GM19193 (cell line): ENCODE results near the gene PTPRN2.

ENCODE experiments used
- POLR2A ChIP-seq: IDR thresholded peaks from 4 replicates; pipeline ENCODE4 v1.6.1; 2011; ENCODE audit not compliant: insufficient read depth, insufficient read length; ENCODE audit errors: extremely low read depth

The PTPRN2 gene

DNA sequence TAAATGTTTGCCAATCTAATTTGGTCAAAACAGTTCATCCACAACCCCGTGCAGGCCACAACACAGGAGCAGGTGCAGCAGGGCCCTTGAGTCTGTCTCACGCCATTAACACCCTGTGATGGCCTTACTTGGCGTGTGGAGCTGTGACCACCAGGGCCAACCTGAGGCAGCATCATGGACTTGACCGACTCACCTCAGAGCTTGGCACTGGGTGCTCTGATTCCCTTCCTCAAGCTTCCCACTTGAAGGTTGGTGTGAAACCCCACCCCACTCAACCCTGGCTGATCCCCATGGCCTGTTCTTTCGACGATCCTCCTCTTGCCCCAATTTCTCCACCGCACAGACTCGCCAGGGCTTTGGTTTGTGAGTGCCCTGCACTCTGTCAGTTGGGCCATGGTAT is 623.1 kb downstream of the PTPRN2 start:
- TF ChIP-seq POLR2A = no peak

DNA sequence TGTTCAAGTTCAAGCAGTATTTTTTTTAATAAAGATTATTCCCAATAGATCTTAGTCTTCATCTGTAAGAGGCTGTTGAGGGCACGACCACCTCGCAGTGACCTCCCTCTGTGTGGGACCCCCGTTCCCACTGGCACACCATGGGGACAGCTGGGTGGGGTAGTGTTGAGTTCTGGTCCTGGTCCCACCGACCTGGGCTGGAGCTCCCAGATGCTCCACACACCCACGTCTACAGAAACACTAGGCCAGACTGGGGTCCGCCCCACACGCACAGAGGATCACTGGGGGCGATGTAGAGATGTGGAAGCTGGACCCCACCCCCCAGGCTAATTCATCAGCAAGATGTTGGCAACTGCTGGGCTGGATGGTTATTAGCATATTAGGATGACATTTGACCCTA is 623.6 kb downstream of the PTPRN2 start:
- no peak for TF ChIP-seq POLR2A

- no peak for TF ChIP-seq POLR2A
Measured at GRCh38 chr7:157963526-157963925, 624.1 kb downstream of the PTPRN2 start.

- no peak for TF ChIP-seq POLR2A
Measured at GRCh38 chr7:157962458-157963306, 624.9 kb downstream of the PTPRN2 start.

DNA sequence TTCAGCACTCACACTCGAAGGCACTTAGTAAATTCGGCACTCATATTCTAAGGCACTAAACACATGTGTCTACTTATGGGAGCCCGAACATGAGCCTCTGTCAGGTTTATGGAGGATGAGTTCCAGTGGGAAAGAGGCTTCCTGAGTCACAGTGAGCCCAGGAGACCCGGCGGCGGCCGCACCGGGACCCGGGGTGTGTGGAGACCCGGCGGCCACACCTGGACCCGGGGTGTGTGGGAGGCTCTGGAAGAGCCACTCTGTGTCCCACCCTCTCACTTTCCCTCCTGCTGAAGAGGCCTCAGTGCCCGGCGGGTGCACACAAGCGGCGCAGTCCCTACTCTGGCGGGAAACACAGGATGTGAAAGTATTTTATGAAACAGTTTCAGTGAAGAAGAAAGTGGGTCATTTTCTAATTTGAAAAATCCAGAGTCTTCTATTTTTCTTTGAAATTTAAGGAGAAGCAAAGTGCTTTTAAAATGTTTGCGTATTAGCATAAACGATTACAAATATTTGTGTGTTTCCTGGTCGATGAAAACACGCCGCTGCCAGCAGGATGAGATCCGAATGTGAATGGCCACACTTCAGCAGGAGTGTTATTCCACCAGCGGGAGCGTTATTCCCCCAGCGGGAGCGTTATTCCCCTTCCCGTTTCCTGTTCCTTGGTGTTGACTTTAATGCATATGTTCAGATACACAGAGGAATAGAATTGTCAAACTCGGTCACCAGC is 625.7 kb downstream of the PTPRN2 start:
- TF ChIP-seq POLR2A = no peak

DNA sequence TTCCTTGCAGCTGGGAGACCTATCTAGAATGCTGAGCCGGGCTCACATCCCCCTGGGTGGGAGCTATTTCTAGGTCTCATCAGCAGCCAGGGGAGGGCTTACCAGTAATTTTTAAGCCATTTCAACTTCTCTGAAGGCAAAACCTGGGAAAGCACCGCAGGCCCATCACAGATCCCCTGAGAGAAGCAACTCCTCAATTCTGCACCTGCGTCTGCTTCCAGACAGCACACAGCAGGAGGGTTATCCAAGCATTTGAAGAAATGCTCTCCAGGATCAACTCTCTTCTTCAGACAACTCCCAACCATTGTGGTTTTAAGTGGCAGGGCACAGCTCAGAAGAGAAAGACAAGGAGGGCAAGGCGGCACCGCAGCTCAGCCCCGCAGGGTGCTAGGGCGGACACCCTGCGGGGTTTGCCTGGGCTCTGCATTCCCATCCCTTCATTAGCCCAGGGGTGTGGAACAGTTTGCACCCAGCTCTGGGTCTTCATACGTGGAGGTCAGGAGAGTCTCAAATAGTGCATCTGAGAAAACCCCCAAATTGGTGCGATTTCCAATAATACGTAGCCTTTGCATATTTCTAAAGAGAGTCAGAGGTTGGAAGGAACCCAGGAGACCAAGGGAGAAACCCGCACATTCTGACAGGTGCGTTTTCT is 632.1 kb downstream of the PTPRN2 start:
- no peak for TF ChIP-seq POLR2A

GRCh38 chr7:157954901-157955300 is 632.7 kb downstream of the PTPRN2 start:
- no peak for TF ChIP-seq POLR2A

DNA sequence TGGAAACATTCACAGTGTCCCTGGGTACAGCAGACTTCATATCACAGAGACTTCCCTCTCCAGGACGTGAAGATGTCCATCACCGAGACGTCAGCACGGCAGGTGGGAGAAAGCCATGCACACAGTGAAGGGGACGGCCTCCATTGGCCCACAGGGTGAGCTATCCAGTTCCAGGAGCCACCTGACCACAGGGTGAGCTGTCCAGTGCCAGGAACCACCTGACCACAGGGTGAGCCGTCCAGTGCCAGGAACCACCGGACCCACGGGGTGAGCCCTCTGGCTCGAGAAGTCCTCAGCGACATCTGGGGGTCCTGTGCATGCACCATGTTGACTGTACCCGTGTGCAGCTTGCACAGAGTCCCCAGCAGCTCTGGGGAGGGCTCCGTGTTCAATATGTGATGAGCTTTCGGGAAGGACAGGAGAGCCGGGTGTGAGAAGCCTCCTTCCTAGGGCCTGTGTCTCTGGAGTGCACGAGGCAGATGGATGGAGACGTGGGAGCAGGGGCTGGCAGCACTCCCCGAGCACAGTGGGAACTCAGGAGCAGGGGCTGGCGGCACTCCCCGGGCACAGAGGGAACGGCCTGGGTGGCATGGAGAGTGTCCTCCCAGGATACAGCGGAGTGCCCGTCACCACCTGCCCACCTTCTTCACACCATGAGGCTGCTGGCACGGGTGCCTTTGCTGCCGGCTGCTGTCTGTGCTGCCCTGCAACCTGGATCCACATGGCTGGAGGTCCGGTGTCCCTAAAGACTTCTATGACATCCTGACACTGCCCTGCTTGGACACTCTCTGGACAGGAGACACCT is 634.6 kb downstream of the PTPRN2 start:
- TF ChIP-seq POLR2A = no peak

GRCh38 chr7:157952050-157952667 is 635.5 kb downstream of the PTPRN2 start:
- no peak for TF ChIP-seq POLR2A

- TF ChIP-seq POLR2A = no peak
Measured at GRCh38 chr7:157951300-157952049, 636.1 kb downstream of the PTPRN2 start.

GRCh38 chr7:157949711-157950110 is 637.9 kb downstream of the PTPRN2 start:
- no peak for TF ChIP-seq POLR2A

GRCh38 chr7:157947504-157947903 is 640.1 kb downstream of the PTPRN2 start:
- no peak for TF ChIP-seq POLR2A

DNA sequence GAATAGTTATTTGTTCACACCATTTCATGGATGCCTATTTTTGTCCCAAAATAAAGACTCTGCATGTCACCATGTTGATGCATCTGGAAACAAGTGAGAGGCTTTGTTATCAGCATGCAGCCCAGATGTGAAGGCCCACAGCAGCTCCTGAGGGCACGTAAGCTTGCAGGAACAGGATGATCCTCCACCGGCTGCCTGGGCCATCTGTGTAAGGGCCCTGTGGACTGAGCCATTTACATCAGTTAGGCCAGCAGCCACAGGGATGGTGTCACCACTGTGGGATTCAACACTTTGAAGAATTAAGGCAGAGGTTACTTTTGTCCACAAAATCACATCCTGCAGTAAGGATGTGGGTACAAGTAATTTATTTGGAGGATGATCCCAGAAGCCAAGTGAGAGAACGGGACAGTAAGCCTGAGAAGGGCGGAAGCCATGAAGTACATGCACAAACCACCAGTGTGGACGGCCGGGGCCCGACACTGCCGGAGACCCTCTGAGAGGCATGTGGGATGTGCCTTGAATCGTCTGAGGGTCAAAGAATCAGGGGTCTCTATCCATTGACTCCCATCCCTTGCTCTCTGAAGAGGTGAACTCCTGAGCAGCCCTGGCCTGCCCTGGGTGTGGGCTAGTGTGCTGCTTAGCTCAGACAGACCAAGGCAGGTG is 641.1 kb downstream of the PTPRN2 start:
- TF ChIP-seq POLR2A = no peak
